Neutrophil (primary cell): ENCODE measurements around the gene DOCK4.

Experiments used
- H3K27ac ChIP-seq: fragments of 200-600 bp; sonication (generic); 2 replicates; pipeline ENCODE4 v1.5.1; 2016; ENCODE audit warnings: mild to moderate bottlenecking, moderate library complexity
- H3K27me3 ChIP-seq: fragments of 200-600 bp; sonication (generic); 2 replicates; pipeline ENCODE4 v1.6.0; 2016; ENCODE audit warnings: mild to moderate bottlenecking
- H3K36me3 ChIP-seq: fragments of 200-600 bp; sonication (generic); 2 replicates; pipeline ENCODE4 v1.5.1; 2017
- H3K4me1 ChIP-seq, 2 experiments: fragments of 200-600 bp in 1 of 2; sonication (generic) in 1 of 2; 1 replicate in 1 of 2; 2 replicates in 1 of 2; pipeline versions ENCODE4 v1.5.1 to v1.6.1; 2013 to 2016; ENCODE audit warnings: low read depth in 1 of 2, low read length in 1 of 2, mild to moderate bottlenecking in 1 of 2, moderate library complexity in 1 of 2; ENCODE audit not compliant: control insufficient read depth in 1 of 2, insufficient read depth in 1 of 2
- H3K4me3 ChIP-seq, 2 experiments: fragments of 200-600 bp in 1 of 2; sonication (generic) in 1 of 2; 1 replicate in 1 of 2; 2 replicates in 1 of 2; pipeline ENCODE4 v1.5.1; 2013 to 2016; ENCODE audit warnings: low read depth in 1 of 2, low read length in 1 of 2, mild to moderate bottlenecking in 1 of 2, moderate library complexity in 1 of 2
- H3K9me3 ChIP-seq: fragments of 200-600 bp; sonication (generic); 2 replicates; pipeline ENCODE4 v1.5.1; 2016
- TF ChIP-seq, protein P1 (sequence below): fragments of 200-600 bp; sonication (generic); IDR thresholded peaks from 2 replicates; pipeline ENCODE4 v1.5.1; 2016; ENCODE audit warnings: antibody characterized with exemption

Gene DOCK4

GRCh38 chr7:112045222-112045621, 161.0 kb downstream of the DOCK4 start:
- Histone ChIP-seq H3K4me1 (no peaks in the 10 kb centered on the region), H3K9me3 (no peaks in the 10 kb centered on the region), H3K36me3 (no peaks in the 10 kb centered on the region), H3K27ac (no peak overlapping the region), H3K4me3 (no peak overlapping the region), H3K27me3 (no peaks in the 10 kb centered on the region)
- TF ChIP-seq, protein P1, sequence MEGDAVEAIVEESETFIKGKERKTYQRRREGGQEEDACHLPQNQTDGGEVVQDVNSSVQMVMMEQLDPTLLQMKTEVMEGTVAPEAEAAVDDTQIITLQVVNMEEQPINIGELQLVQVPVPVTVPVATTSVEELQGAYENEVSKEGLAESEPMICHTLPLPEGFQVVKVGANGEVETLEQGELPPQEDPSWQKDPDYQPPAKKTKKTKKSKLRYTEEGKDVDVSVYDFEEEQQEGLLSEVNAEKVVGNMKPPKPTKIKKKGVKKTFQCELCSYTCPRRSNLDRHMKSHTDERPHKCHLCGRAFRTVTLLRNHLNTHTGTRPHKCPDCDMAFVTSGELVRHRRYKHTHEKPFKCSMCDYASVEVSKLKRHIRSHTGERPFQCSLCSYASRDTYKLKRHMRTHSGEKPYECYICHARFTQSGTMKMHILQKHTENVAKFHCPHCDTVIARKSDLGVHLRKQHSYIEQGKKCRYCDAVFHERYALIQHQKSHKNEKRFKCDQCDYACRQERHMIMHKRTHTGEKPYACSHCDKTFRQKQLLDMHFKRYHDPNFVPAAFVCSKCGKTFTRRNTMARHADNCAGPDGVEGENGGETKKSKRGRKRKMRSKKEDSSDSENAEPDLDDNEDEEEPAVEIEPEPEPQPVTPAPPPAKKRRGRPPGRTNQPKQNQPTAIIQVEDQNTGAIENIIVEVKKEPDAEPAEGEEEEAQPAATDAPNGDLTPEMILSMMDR, result no peak

GRCh38 chr7:112042631-112043030, 163.6 kb downstream of the DOCK4 start:
- no peaks in the 10 kb centered on the region for H3K9me3 ChIP-seq
- H3K27me3 ChIP-seq, result no peaks in the 10 kb centered on the region
- no peaks in the 10 kb centered on the region for H3K4me1 ChIP-seq
- no peak overlapping the region for H3K4me3 ChIP-seq
- no peaks in the 10 kb centered on the region for H3K36me3 ChIP-seq
- TF ChIP-seq, protein P1, result no peak
- H3K27ac ChIP-seq, result no peak overlapping the region

- Histone ChIP-seq H3K9me3 (no peaks in the 10 kb centered on the region), H3K27ac (no peak overlapping the region), H3K27me3 (no peaks in the 10 kb centered on the region), H3K4me3 (no peak overlapping the region), H3K4me1 (no peaks in the 10 kb centered on the region), H3K36me3 (no peaks in the 10 kb centered on the region)
- TF ChIP-seq, protein P1, result no peak
Measured at GRCh38 chr7:112038353-112038752, 167.8 kb downstream of the DOCK4 start.

- no peak overlapping the region for H3K4me3 ChIP-seq
- H3K27me3 ChIP-seq, result no peaks in the 10 kb centered on the region
- H3K27ac ChIP-seq, result no peak overlapping the region
- TF ChIP-seq, protein P1, result no peak
- no peaks in the 10 kb centered on the region for H3K4me1 ChIP-seq
- no peaks in the 10 kb centered on the region for H3K9me3 ChIP-seq
- H3K36me3 ChIP-seq, result no peaks in the 10 kb centered on the region
Measured at GRCh38 chr7:112036071-112036470, 170.1 kb downstream of the DOCK4 start.

DNA sequence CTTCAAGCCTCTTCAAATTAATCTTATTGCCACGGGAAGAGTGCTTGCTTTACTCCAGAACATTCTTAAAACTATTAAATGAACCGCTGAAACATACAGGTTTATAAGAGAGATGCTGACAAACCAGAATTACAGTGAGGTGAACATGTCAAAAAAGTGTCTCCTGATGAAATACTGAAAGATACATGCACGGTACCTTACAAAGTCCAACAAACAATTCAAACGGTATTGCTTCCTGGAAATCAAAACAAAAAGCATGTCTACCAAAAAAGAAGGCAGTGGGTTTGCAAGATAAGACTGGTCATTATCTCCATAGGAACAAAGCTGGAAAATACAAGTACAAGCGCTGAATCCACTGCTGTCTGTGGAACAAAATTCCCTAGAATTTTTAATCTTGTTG, 174.5 kb downstream of the DOCK4 start:
- H3K27me3 ChIP-seq, result no peaks in the 10 kb centered on the region
- no peaks in the 10 kb centered on the region for H3K9me3 ChIP-seq
- TF ChIP-seq, protein P1, result no peak
- no peak overlapping the region for H3K4me3 ChIP-seq
- H3K4me1 ChIP-seq, result no peaks in the 10 kb centered on the region
- no peak overlapping the region for H3K27ac ChIP-seq
- no peaks in the 10 kb centered on the region for H3K36me3 ChIP-seq

DNA sequence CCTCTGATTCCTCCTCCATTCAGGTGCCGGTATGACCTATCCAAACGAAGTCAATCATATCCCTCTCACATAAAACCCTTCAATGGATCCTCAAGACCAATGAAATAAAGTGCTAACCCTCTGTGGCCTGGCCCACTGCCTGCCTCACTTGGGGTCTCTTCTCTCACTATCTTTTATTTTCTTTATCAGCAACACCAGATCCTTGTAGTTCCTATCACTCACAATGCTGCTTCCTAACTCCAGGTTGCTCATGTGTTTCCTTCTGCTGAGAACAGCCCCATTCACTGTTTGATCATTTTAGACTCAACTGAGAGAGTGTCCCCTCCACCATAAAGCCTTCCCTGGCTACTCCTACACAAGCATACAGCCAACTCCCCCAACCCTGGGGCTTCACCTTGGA, 180.6 kb downstream of the DOCK4 start:
- no peak overlapping the region for H3K27ac ChIP-seq
- TF ChIP-seq, protein P1, result no peak
- H3K9me3 ChIP-seq, result no peaks in the 10 kb centered on the region
- H3K36me3 ChIP-seq, result no peaks in the 10 kb centered on the region
- no peaks in the 10 kb centered on the region for H3K27me3 ChIP-seq
- no peak overlapping the region for H3K4me3 ChIP-seq
- no peaks in the 10 kb centered on the region for H3K4me1 ChIP-seq
